Uterus (tissue), 4 donors: Measurements from ENCODE around the gene CLEC5A. TPM values are rescaled to one million over a fixed set of nuclear protein-coding genes. Genes with fewer than 3 reads are reported as not detected.

Experiments used
- DNase-seq, 2 donors: peaks; one replicate each; pipeline ENCODE4 v3.0.0-alpha.2; 2019 to 2020
- H3K27ac ChIP-seq, 2 donors: fragments of 200-600 bp; sonication (generic); 1 replicate in 1 of 2; 2 replicates in 1 of 2; pipeline ENCODE4 v1.5.1; 2016 to 2018
- H3K27me3 ChIP-seq, 2 donors: fragments of 200-600 bp; sonication (generic); one replicate each; pipeline ENCODE4 v1.5.1; 2018 to 2019; ENCODE audit warnings: control low read depth in 1 of 2
- H3K36me3 ChIP-seq, 2 donors: fragments of 200-600 bp; sonication (generic); one replicate each; pipeline ENCODE4 v1.5.1; 2019; ENCODE audit warnings: control low read depth in 1 of 2
- H3K4me1 ChIP-seq, 2 donors: fragments of 200-600 bp; sonication (generic); one replicate each; pipeline ENCODE4 v1.5.1; 2018 to 2019; ENCODE audit warnings: control low read depth in 1 of 2
- H3K4me3 ChIP-seq, 2 donors: fragments of 200-600 bp; sonication (generic); 1 replicate in 1 of 2; 2 replicates in 1 of 2; pipeline ENCODE4 v1.5.1; 2018 to 2019; ENCODE audit warnings: mild to moderate bottlenecking in 1 of 2
- H3K9me3 ChIP-seq, 2 donors: fragments of 200-600 bp; sonication (generic); one replicate each; pipeline ENCODE4 v1.5.1; 2019; ENCODE audit warnings: control low read depth in 1 of 2
- POLR2A ChIP-seq, 2 donors: fragments of 450-650 bp; IDR thresholded peaks; one replicate each; pipeline ENCODE4 v1.6.1; 2016; ENCODE audit warnings: antibody characterized with exemption in 2 of 2, mild to moderate bottlenecking in 1 of 2, moderate library complexity in 1 of 2
- intact Hi-C: fragments of 100-400 bp; cut with DNase I; formaldehyde crosslinking; loops from one replicate; pipeline ENCODE4 v1.15.1; 2023; ENCODE audit warnings: low total_unique reads
- total RNA-seq, 4 donors: library from RNA; depleted of rRNA in 3 of 4; stranded (reverse); fragments of >200 nt in 3 of 4; gene quantifications; one replicate each; pipeline versions ENCODE4 v1.1.0 to v1.2.4, GENCODE V29; 2014 to 2023
- TF ChIP-seq, protein P1 (sequence below), 4 experiments: fragments of 200-600 bp in 2 of 4; fragments of 450-650 bp in 2 of 4; sonication (generic) in 2 of 4; IDR thresholded peaks; one replicate each; pipeline ENCODE4 v1.5.1; 2016 to 2019; ENCODE audit warnings: antibody characterized with exemption in 4 of 4, mild to moderate bottlenecking in 2 of 4, moderate library complexity in 1 of 4
- donor health status: DM: yes; HTN: yes; CAD: no.

CLEC5A gene
- total RNA-seq, 4 donors from 2014 or later, result 0.28 to 3.8 TPM; not detected in 2

DNA sequence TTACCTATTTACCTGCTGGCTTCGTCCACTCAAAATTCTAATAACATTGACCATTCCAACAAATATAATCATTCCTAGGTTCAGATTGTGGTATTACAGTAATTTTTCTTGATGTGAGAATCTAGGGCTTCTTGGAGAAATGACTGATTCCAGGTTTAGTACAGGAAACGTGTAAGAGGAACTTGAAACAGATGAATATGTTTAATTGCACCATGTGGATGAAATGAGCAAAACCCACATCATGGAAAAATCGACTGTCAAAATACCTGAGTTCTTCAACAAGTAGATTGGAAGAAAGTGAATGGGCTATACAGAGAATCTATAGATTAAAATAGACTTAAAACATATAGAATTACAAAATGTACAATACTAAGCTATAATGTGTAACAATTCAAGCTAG is 55.4 kb downstream of the CLEC5A start:
- Histone ChIP-seq H3K4me3 (no peak overlapping the region), H3K27ac (no peak overlapping the region), H3K36me3 (no peaks in the 10 kb centered on the region), H3K27me3 (no peaks in the 10 kb centered on the region), H3K4me1 (no peaks in the 10 kb centered on the region), H3K9me3 (peaks cover 0 to 2% of the 10 kb centered on the region in 2 donors)
- intact Hi-C loops, result no loop called here
- DNase-seq, result no peak
- TF ChIP-seq, protein P1, sequence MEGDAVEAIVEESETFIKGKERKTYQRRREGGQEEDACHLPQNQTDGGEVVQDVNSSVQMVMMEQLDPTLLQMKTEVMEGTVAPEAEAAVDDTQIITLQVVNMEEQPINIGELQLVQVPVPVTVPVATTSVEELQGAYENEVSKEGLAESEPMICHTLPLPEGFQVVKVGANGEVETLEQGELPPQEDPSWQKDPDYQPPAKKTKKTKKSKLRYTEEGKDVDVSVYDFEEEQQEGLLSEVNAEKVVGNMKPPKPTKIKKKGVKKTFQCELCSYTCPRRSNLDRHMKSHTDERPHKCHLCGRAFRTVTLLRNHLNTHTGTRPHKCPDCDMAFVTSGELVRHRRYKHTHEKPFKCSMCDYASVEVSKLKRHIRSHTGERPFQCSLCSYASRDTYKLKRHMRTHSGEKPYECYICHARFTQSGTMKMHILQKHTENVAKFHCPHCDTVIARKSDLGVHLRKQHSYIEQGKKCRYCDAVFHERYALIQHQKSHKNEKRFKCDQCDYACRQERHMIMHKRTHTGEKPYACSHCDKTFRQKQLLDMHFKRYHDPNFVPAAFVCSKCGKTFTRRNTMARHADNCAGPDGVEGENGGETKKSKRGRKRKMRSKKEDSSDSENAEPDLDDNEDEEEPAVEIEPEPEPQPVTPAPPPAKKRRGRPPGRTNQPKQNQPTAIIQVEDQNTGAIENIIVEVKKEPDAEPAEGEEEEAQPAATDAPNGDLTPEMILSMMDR (IDR thresholded peaks at IDR 0.05), result no peak
- no peak for TF ChIP-seq POLR2A (IDR thresholded peaks at IDR 0.05)

DNA sequence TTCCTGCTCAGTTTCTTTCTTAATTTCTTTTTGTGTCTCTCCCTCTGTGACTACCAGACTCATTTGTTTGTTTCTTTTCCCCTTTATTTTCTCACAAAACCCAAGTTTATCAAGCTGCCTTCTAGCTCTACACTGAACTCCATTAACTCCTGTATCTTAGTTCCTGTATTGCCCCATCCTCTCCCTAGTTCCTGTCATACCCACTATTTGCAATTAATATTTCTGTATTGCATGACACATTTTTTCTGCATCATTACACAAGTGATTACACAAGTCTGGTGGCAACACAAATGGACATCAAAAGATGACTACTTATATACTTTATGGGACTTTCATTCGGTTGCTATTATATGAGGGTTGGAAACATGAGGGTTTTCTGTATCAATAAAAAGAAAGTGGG is 57.5 kb downstream of the CLEC5A start:
- Histone ChIP-seq H3K36me3 (no peaks in the 10 kb centered on the region), H3K9me3 (peaks cover 0 to 2% of the 10 kb centered on the region in 2 donors), H3K27ac (no peak overlapping the region), H3K27me3 (no peaks in the 10 kb centered on the region), H3K4me1 (no peaks in the 10 kb centered on the region), H3K4me3 (no peak overlapping the region)
- TF ChIP-seq, protein P1 (IDR thresholded peaks at IDR 0.05), result no peak
- TF ChIP-seq POLR2A (IDR thresholded peaks at IDR 0.05), result no peak
- intact Hi-C loops, result no loop called here
- no peak for DNase-seq

DNA sequence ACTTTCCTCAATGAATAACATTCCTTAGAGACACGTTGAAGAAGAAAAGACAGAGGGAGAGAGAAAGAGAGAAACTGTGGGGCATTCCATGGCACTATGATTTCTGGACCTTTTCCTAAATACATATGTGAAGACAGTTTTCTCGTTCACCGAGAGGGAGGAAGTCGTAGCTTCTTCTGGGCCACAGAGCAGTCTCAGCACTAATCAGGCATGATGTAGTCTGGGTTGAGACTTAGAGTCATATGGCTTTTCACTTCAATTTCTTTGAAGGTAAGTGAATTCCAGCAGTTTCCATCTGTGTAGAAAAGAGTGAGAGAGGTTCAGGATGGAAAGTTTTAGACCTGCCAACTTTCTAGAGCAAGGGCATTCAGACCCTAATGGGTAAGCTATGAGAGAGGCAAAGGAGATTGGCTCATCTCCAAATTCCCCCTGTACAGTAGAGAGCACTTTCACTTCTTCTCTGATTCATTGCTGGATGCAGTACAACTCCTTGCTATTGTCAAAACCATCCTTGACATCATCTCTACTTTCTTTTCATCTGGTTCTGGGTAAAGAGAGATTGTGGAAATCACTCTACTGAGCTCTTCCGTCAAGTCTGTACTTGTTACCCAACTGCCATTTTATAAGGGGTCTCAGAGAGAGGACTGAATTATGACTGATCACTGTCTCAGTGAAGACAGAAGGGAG is 62.1 kb downstream of the CLEC5A start:
- Histone ChIP-seq H3K4me1 (no peaks in the 10 kb centered on the region), H3K9me3 (peaks cover 0 to 6% of the 10 kb centered on the region in 2 donors), H3K27me3 (no peaks in the 10 kb centered on the region), H3K27ac (no peak overlapping the region), H3K4me3 (no peak overlapping the region), H3K36me3 (no peaks in the 10 kb centered on the region)
- DNase-seq, result no peak
- no peak for TF ChIP-seq POLR2A (IDR thresholded peaks at IDR 0.05)
- TF ChIP-seq, protein P1 (IDR thresholded peaks at IDR 0.05), result no peak
- intact Hi-C loops, result no loop called here

DNA sequence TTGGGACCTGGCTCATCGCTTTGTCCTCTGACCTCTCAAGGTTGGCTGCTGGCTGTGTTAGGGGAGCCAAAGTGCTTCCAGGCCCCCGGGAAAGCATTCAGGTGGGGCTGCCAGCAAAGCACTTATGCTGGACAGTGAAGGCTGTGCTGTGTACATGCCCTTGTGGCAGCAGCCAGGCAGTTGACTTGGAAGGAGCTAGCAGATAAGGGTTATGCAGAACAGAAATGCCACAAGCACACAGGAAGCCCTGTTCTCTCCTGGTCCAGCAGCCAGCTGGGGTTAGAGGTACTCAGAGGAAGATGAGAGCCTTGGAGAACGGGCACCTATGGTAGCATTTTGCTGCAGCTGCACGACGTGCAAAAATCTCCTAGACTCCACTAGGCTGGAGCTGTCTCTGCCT is 65.8 kb downstream of the CLEC5A start:
- Histone ChIP-seq H3K27me3 (no peaks in the 10 kb centered on the region), H3K4me1 (no peaks in the 10 kb centered on the region), H3K4me3 (no peak overlapping the region), H3K36me3 (no peaks in the 10 kb centered on the region), H3K9me3 (peaks cover 0 to 6% of the 10 kb centered on the region in 2 donors), H3K27ac (no peak overlapping the region)
- TF ChIP-seq, protein P1 (IDR thresholded peaks at IDR 0.05), result no peak
- TF ChIP-seq POLR2A (IDR thresholded peaks at IDR 0.05), result no peak
- intact Hi-C loops, result no loop called here
- no peak for DNase-seq

DNA sequence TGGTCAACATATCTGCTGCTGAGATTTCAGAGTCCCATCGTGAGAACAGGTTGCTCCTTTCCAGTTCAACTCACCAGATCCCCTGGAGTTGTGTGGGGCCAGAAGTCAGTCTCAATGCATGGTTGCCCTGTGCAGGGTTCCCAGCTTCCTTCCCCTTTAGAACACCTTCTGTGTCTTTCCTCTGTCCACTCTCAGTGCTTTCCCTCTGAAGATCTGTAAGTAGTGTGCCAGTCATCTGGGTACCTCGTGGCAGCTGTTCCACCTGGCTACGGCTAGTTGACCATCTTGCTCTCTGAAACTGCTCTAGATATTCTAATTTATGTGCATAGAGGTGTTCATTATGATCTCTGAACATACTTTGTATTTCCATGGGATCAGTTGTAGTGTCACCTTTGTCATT is 69.4 kb downstream of the CLEC5A start:
- Histone ChIP-seq H3K36me3 (no peaks in the 10 kb centered on the region), H3K4me3 (no peak overlapping the region), H3K27me3 (no peaks in the 10 kb centered on the region), H3K27ac (no peak overlapping the region), H3K4me1 (no peaks in the 10 kb centered on the region), H3K9me3 (no peaks in the 10 kb centered on the region)
- DNase-seq, result no peak
- TF ChIP-seq, protein P1 (IDR thresholded peaks at IDR 0.05), result no peak
- TF ChIP-seq POLR2A (IDR thresholded peaks at IDR 0.05), result no peak
- intact Hi-C loops, result no loop called here

Other genes starting within 250 kb of the CLEC5A start
- gene DENND11, start 244.8 kb downstream of the CLEC5A start, total RNA-seq, result 10 to 100 TPM in 3 of 4 donors, 1 to 10 TPM in 1; 8.5 to 29.2 (median 20.8) TPM
- under 1 TPM in 1 of 4 donors, not detected in 3; 0.07 TPM for gene WEE2, start 238.6 kb downstream of the CLEC5A start, total RNA-seq
- 100 to 1,000 TPM in 1 of 4 donors, 10 to 100 TPM in 3; 56.9 to 110 (median 71.8) TPM for gene SSBP1, start 208.6 kb downstream of the CLEC5A start, total RNA-seq
- 10 to 100 TPM in 2 of 4 donors, 1 to 10 TPM in 1, not detected in 1; 8.3 to 26.6 (median 10.0) TPM for gene TAS2R3, start 182.9 kb downstream of the CLEC5A start, total RNA-seq
- gene TAS2R4, start 170.3 kb downstream of the CLEC5A start, total RNA-seq, result 1 to 10 TPM in 2 of 4 donors, under 1 TPM in 2; 0.26 to 6.5 (median 3.3) TPM
- 10 to 100 TPM in 1 of 4 donors, 1 to 10 TPM in 3; 1.8 to 12.0 (median 5.6) TPM for gene TAS2R5, start 156.8 kb downstream of the CLEC5A start, total RNA-seq
- not detected for gene PRSS37, start 105.5 kb downstream of the CLEC5A start, total RNA-seq
- gene OR9A4, start 30.6 kb downstream of the CLEC5A start, total RNA-seq, result under 1 TPM in 2 of 4 donors, not detected in 2; 0.21 to 0.49 TPM
- not detected for gene TAS2R38, start 26.8 kb upstream of the CLEC5A start, total RNA-seq
- 1 to 10 TPM in 2 of 4 donors, under 1 TPM in 2; 0.41 to 3.0 (median 1.9) TPM for gene MGAM, start 48.9 kb upstream of the CLEC5A start, total RNA-seq
- under 1 TPM in 3 of 4 donors, not detected in 1; under 0.01 to 0.12 (median 0.07) TPM for gene MGAM2, start 164.7 kb upstream of the CLEC5A start, total RNA-seq